ENCODE results near the gene NRP1.

Gene NRP1

DNA sequence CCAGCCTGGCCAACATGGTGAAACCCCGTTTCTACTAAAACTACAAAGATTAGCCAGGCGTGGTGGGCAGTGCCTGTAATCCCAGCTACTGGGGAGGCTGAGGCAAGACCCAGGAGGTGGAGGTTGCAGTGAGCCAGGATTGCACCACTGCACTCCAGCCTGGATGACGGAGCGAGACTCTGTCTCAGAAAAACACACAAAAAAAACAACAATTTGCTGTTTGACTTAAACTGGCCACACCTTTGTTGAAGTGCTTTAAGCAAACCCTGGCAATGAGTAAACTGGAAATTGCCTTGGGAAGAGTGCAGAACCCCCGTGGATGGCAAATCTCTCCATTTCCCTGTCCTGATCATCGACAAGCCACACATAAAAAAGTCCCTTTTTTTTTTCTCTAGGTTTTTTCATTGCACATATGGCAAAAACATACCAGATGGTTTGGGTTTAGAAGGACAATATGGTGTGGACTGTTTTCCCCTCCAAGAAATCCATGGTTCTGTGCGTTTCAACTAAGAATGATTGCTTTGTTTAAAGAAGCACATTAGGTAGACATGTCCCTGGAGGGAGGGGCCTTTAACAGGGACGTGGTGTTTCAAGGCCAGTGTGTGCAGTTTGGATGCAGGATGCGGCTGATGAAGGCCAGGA, 76.9 kb downstream of the NRP1 start:
- no peak for DNase-seq (ENCODE audit: low spot score)
- in situ Hi-C loops (cut with MboI; ENCODE audit: low sequenced_read_pairs, unreplicated experiment): no loop called here
- TF ChIP-seq CTCF (IDR thresholded peaks at IDR 0.05; ENCODE audit: borderline replicate concordance, control extremely low read depth, extremely low read depth, insufficient read depth, missing control alignments): no peak

GRCh38 chr10:33256458-33256857, 78.0 kb downstream of the NRP1 start:
- in situ Hi-C loops (cut with MboI; ENCODE audit: low sequenced_read_pairs, unreplicated experiment): no loop called here
- no peak for DNase-seq (ENCODE audit: low spot score)
- TF ChIP-seq CTCF (IDR thresholded peaks at IDR 0.05; ENCODE audit: borderline replicate concordance, control extremely low read depth, extremely low read depth, insufficient read depth, missing control alignments): no peak

GRCh38 chr10:33254556-33255160, 79.8 kb downstream of the NRP1 start:
- in situ Hi-C loops (cut with MboI; ENCODE audit: low sequenced_read_pairs, unreplicated experiment): no loop called here
- no peak for TF ChIP-seq CTCF (IDR thresholded peaks at IDR 0.05; ENCODE audit: borderline replicate concordance, control extremely low read depth, extremely low read depth, insufficient read depth, missing control alignments)
- DNase-seq (ENCODE audit: low spot score): no peak

DNA sequence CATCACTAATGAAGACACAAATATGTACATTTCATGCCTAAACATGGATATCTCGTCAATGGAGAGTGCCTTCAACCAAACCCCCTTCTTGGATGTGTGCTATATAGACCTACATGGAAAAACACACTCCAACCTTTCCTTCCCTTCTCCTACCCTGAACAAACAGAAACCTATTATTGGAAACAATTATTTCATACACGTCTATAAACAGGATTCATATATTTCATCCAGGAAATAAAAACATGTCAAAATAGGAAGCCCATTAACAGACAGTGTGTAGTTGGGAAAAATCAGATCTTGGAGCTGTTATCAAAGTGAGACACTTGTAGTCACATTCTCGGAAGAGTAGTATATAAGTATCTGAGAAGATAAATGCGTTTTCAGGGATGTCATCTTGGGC, 81.1 kb downstream of the NRP1 start:
- TF ChIP-seq CTCF (IDR thresholded peaks at IDR 0.05; ENCODE audit: borderline replicate concordance, control extremely low read depth, extremely low read depth, insufficient read depth, missing control alignments): no peak
- in situ Hi-C loops (cut with MboI; ENCODE audit: low sequenced_read_pairs, unreplicated experiment): no loop called here
- no peak for DNase-seq (ENCODE audit: low spot score)

- no peak for TF ChIP-seq CTCF (IDR thresholded peaks at IDR 0.05; ENCODE audit: borderline replicate concordance, control extremely low read depth, extremely low read depth, insufficient read depth, missing control alignments)
- no peak for DNase-seq (ENCODE audit: low spot score)
- in situ Hi-C loops (cut with MboI; ENCODE audit: low sequenced_read_pairs, unreplicated experiment): no loop called here
Measured at GRCh38 chr10:33252794-33253203, 81.7 kb downstream of the NRP1 start.

GRCh38 chr10:33252324-33252723, 82.1 kb downstream of the NRP1 start:
- in situ Hi-C loops (cut with MboI; ENCODE audit: low sequenced_read_pairs, unreplicated experiment): no loop called here

More at GRCh38 chr10:33252324-33252723, 82.1 kb downstream of the NRP1 start:
- no peak for DNase-seq (ENCODE audit: low spot score)
- TF ChIP-seq CTCF (IDR thresholded peaks at IDR 0.05; ENCODE audit: borderline replicate concordance, control extremely low read depth, extremely low read depth, insufficient read depth, missing control alignments): no peak

Measured in GM13976 (cell line).